ENCODE measurements around the gene USP17L30.

Gene USP17L30

GRCh38 chr4:9409793-9410192 lies 46.9 kb downstream of the USP17L30 start:
- TF ChIP-seq CTCF (conservative IDR thresholded peaks at IDR 0.05; ENCODE audit: low read length): no peak
- no peak for DNase-seq (ENCODE audit: low read depth)
- no peak overlapping the region for H3K4me3 ChIP-seq (ENCODE audit: low read length)
